Subcutaneous abdominal adipose tissue (tissue), 5 donors: ENCODE data around the gene MRPL41.
"Not testable (repeated sequence)": the region's sequence is repeated elsewhere in the genome, so short reads cannot be mapped to it uniquely, and the experiment has no call there.

Experiments
- H3K27ac ChIP-seq: one replicate; pipeline ENCODE4 v1.7.0; 2013; ENCODE audit warnings: low read depth, mild to moderate bottlenecking, inconsistent platforms, low read length, moderate library complexity
- H3K27me3 ChIP-seq, 5 donors: one replicate each; pipeline ENCODE4 v1.7.0; 2013; ENCODE audit warnings: low read length in 5 of 5, inconsistent platforms in 1 of 5; ENCODE audit not compliant: control insufficient read depth in 5 of 5, insufficient read depth in 4 of 5
- H3K36me3 ChIP-seq, 5 donors: one replicate each; pipeline ENCODE4 v1.7.0; 2013; ENCODE audit warnings: low read length in 5 of 5; ENCODE audit not compliant: control insufficient read depth in 5 of 5, insufficient read depth in 5 of 5
- H3K4me1 ChIP-seq, 5 donors: one replicate each; pipeline ENCODE4 v1.7.0; 2013; ENCODE audit warnings: low read length in 5 of 5, mild to moderate bottlenecking in 3 of 5, moderate library complexity in 1 of 5; ENCODE audit not compliant: control insufficient read depth in 5 of 5, insufficient read depth in 5 of 5
- H3K4me3 ChIP-seq, 5 donors: one replicate each; pipeline ENCODE4 v1.7.0; 2013; ENCODE audit warnings: low read length in 5 of 5, low read depth in 1 of 5
- H3K9ac ChIP-seq, 5 donors: one replicate each; pipeline ENCODE4 v1.7.0; 2013; ENCODE audit warnings: low read length in 5 of 5, mild to moderate bottlenecking in 4 of 5, moderate library complexity in 3 of 5
- H3K9me3 ChIP-seq, 5 donors: one replicate each; pipeline ENCODE4 v1.7.0; 2013; ENCODE audit warnings: low read length in 5 of 5; ENCODE audit not compliant: control insufficient read depth in 5 of 5
- donor health status: healthy.
- donor health status: healthy.
- donor health status: healthy.
- donor health status: healthy.
- donor health status: healthy.

The MRPL41 gene

DNA sequence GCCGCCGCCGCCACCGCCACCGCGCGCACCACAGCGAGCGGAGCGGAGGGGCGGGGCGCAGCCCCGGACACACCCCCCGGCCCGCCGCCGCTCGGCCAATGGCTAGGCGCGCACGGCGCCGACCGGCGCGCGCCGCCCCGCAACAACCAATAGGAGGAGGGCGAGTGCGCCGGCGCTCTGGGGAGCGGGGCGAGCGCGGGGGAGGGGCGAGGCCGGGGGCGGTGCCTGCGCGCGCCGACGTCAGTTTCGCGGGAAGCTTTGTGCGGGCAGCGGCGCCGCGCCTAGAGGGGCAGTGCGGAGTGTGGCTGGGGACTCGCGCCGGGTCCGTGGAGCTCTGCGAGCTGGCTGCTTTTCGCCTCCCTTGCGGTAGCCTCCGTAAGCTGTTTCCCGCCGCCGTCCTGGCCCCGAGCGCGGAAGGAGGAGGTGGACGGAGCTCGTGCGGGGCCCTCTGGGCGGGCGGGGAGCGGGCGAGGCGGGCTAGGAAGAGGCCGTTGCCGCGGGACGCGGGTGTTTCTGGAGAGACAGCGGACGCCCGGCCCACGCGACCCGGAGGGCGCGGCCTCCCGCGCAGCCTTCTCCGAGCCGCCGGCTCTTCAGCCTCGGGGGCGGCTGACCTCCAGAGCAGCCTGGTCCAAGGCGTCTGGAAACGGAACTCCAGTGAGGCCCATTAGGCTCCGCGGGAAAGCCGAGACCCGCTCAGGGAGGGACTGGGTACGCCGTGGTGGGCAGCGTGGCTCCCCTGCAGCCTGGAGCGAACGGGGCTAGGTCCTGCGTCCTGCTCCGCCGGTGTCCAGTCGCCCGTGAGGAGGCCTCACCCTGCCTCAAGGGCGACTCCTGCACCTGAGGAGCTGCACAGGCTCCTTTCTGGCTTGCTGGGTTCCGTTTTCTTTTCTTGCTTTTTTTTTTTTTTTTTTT lies 39.0 kb downstream of the MRPL41 start, which contains the start of gene ZMYND19:
Gene ZMYND19, minus strand, starts transcription at position 44 of the 915 bp plus-strand sequence. CDS start 249 bp downstream, outside the sequence.
- no peaks in the 10 kb centered on the region for H3K9me3 ChIP-seq
- peak within 1 kb of the TSS; percentile 56 to 86 (median 81) for H3K9ac ChIP-seq
- no peaks in the 10 kb centered on the region for H3K27me3 ChIP-seq
- H3K4me3 ChIP-seq, result peak within 1 kb of the TSS; percentile 66 to 83 (median 74)
- H3K4me1 ChIP-seq, result peaks cover 2 to 20% (median 17%) of the 10 kb centered on the region in 5 donors
- no peak within 1 kb of the TSS for H3K27ac ChIP-seq
- peaks cover 0 to 27% (median 19%) of the 10 kb centered on the region in 5 donors for H3K36me3 ChIP-seq

DNA sequence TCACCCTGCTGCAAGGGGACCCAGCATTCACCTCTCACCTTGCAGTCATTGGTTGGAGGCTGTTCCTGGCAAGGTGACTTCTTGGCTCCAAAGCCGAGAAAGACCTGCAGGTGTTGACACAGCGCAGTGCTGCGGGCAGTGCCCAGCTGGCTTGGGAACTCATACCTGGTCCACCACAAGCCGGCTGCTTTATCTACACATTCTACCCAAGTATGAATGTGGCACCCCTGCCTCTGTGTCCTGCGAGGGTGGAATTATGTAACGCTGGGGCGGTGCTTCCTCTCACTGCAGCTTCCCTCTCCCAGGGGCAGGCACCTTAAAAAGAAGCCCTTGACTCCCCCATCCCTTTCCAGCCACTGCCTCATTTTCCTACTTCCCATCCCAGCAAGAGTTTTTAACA lies 41.1 kb downstream of the MRPL41 start:
- Histone ChIP-seq H3K36me3 (peaks cover 0 to 6% (median 2%) of the 10 kb centered on the region in 5 donors), H3K27ac (no peak overlapping the region), H3K27me3 (no peaks in the 10 kb centered on the region), H3K4me1 (peaks cover 2 to 20% (median 17%) of the 10 kb centered on the region in 5 donors), H3K9ac (peak overlapping the region in 1 of 5 donors; percentile 21), H3K4me3 (no peak overlapping the region), H3K9me3 (no peaks in the 10 kb centered on the region)

DNA sequence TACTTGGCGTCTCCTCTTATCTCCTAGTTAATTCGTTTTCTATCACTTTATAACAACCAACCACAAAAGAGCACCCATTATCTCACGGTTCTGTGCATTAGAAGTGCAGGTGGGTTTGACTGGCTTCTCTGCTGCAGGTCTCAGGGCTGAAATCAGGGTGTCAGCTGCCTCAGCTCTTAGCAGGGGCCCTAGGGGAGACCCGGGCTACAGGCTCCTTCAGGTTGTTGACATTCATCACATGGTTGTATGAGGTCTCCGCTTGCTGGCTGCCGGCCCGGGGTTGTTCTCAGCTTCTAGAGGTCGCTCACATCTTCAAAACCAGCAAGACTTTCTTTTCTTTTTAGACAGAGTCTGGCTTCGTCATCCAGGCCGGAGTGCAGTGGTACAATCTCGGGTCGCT lies 41.5 kb downstream of the MRPL41 start:
- Histone ChIP-seq H3K27me3 (no peaks in the 10 kb centered on the region), H3K4me1 (peaks cover 2 to 20% (median 17%) of the 10 kb centered on the region in 5 donors), H3K4me3 (no peak overlapping the region), H3K36me3 (peaks cover 0 to 3% (median under 1%) of the 10 kb centered on the region in 5 donors), H3K9ac (peak overlapping the region in 1 of 5 donors; percentile 21), H3K9me3 (no peaks in the 10 kb centered on the region), H3K27ac (no peak overlapping the region)

DNA sequence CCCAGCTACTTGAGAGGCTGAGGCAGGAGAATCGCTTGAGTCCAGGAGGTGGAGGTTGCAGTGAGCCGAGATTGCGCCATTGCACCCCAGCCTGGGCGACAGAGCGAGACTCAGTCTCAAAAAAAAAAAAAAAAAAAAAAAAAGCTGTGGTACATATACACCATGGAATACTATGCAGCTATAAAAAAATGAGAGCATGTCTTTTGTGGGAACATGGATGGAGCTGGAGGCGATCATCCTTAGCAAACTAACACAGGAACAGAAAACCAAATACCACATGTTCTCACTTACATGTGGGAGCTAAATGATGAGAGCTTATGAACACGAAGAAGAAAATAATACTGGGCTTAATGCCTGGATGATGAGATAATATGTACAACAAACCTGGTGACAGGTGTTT lies 44.9 kb downstream of the MRPL41 start:
- H3K4me3 ChIP-seq, H3K27ac ChIP-seq, H3K36me3 ChIP-seq, H3K9ac ChIP-seq, H3K4me1 ChIP-seq, H3K27me3 ChIP-seq, H3K9me3 ChIP-seq: not testable (repeated sequence)

DNA sequence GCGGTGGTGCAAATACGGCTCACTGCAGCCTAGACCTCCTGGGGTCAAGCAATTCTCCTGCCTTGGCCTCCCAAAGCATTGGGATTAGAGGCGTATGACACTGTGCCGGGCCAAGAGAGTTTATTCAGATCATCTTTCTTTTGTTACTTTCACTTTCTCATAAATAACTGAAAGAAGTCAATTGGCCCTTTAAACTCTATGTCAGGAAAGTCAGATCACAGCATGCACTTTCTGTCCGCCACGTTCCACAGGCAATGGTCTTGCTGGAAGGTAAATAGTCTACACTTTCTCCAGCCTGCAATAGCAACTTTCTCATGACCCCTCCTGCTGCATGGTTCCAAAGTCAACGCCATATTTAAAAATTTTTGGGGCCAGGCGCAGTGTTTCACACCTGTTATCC lies 47.3 kb downstream of the MRPL41 start:
- H3K9me3 ChIP-seq, result no peaks in the 10 kb centered on the region
- peaks cover 0 to 11% (median under 1%) of the 10 kb centered on the region in 5 donors for H3K4me1 ChIP-seq
- no peak overlapping the region for H3K27ac ChIP-seq
- no peaks in the 10 kb centered on the region for H3K36me3 ChIP-seq
- no peaks in the 10 kb centered on the region for H3K27me3 ChIP-seq
- no peak overlapping the region for H3K4me3 ChIP-seq
- no peak overlapping the region for H3K9ac ChIP-seq
